ENCODE data around the gene MTIF3.

DNA sequence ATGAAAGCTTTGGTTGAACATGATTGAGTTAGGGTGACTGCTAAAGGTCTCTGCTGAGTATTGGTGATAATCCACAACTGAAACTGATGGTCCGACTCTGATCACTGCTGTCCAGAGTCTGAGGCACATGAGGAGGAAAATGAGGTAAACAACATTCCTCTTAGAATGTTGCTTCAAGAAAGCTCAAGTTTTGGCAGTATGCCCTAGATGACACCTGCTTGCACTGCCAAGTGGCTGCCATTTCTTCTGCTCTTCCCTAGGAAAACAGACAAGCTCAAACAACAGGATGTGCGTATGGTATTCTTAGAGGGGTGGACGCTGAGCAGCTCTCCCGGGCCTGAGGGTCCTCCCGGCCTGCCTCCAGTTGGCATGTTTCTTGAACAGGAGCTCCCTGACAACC is 15.2 kb upstream of the MTIF3 start:
- TF ChIP-seq POLR2A (IDR thresholded peaks at IDR 0.05) (no peak), CTCF (IDR thresholded peaks at IDR 0.05 in 8 of 11, conservative IDR thresholded peaks at IDR 0.05 in 3 of 11) (no peak)
